T-helper 9 cell (primary cell): ENCODE data around the gene FAT4.

Experiments used
- DNase-seq: peaks from one replicate; pipeline ENCODE4 v3.0.0-alpha.2; 2020

Gene FAT4

GRCh38 chr4:125316791-125317524 lies 2.2 kb downstream of the FAT4 start:
- DNase-seq: no peak

GRCh38 chr4:125317525-125317877 lies 2.7 kb downstream of the FAT4 start:
- no peak for DNase-seq

GRCh38 chr4:125319311-125319710 lies 4.6 kb downstream of the FAT4 start:
- no peak for DNase-seq

- no peak for DNase-seq
Measured at GRCh38 chr4:125321709-125322365, 7.1 kb downstream of the FAT4 start.

GRCh38 chr4:125322366-125322730 lies 7.6 kb downstream of the FAT4 start:
- no peak for DNase-seq

GRCh38 chr4:125323654-125324053 lies 8.9 kb downstream of the FAT4 start:
- DNase-seq: no peak

- no peak for DNase-seq
Measured at GRCh38 chr4:125325733-125326132, 11.0 kb downstream of the FAT4 start.

- no peak for DNase-seq
Measured at GRCh38 chr4:125331116-125331515, 16.4 kb downstream of the FAT4 start.

- DNase-seq: no peak
Measured at GRCh38 chr4:125334926-125335325, 20.2 kb downstream of the FAT4 start.

- DNase-seq: no peak
Measured at GRCh38 chr4:125338814-125339213, 24.1 kb downstream of the FAT4 start.

- no peak for DNase-seq
Measured at GRCh38 chr4:125344198-125344597, 29.4 kb downstream of the FAT4 start.

- no peak for DNase-seq
Measured at GRCh38 chr4:125346616-125347015, 31.9 kb downstream of the FAT4 start.

- no peak for DNase-seq
Measured at GRCh38 chr4:125350470-125351135, 35.8 kb downstream of the FAT4 start.

GRCh38 chr4:125352521-125352920 lies 37.8 kb downstream of the FAT4 start:
- no peak for DNase-seq

GRCh38 chr4:125353131-125353530 lies 38.4 kb downstream of the FAT4 start:
- DNase-seq: no peak

GRCh38 chr4:125355791-125356190 lies 41.0 kb downstream of the FAT4 start:
- no peak for DNase-seq

- no peak for DNase-seq
Measured at GRCh38 chr4:125357675-125358074, 42.9 kb downstream of the FAT4 start.

- DNase-seq: no peak
Measured at GRCh38 chr4:125358453-125358852, 43.7 kb downstream of the FAT4 start.

GRCh38 chr4:125359363-125359762 lies 44.6 kb downstream of the FAT4 start:
- DNase-seq: no peak

- no peak for DNase-seq
Measured at GRCh38 chr4:125359960-125360634, 45.3 kb downstream of the FAT4 start.

GRCh38 chr4:125360727-125361126 lies 46.0 kb downstream of the FAT4 start:
- no peak for DNase-seq
